Glutamatergic neuron (in vitro differentiated cells): ENCODE results near the gene WNK1. TPM values are rescaled to one million over a fixed set of nuclear protein-coding genes. Genes with fewer than 3 reads are reported as not detected.

ENCODE experiments used
- DNase-seq: peaks from one replicate; pipeline ENCODE4 v3.0.0; 2022
- H3K27ac Mint-ChIP-seq: one replicate; pipeline ENCODE4 v1.8.0; 2020; ENCODE audit warnings: mild to moderate bottlenecking, mixed read lengths, inconsistent platforms; ENCODE audit not compliant: unreplicated experiment
- H3K27me3 Mint-ChIP-seq: one replicate; pipeline ENCODE4 v1.8.0; 2020; ENCODE audit warnings: mild to moderate bottlenecking, moderate library complexity, mixed read lengths, inconsistent platforms; ENCODE audit not compliant: unreplicated experiment
- H3K36me3 Mint-ChIP-seq: one replicate; pipeline ENCODE4 v1.8.0; 2020; ENCODE audit warnings: mild to moderate bottlenecking, mixed read lengths, inconsistent platforms; ENCODE audit not compliant: unreplicated experiment
- H3K4me1 Mint-ChIP-seq: one replicate; pipeline ENCODE4 v1.8.0; 2020; ENCODE audit warnings: mild to moderate bottlenecking, low read depth, mixed read lengths, inconsistent platforms; ENCODE audit not compliant: unreplicated experiment
- H3K4me3 Mint-ChIP-seq: one replicate; pipeline ENCODE4 v1.8.0; 2020; ENCODE audit warnings: mild to moderate bottlenecking, mixed read lengths, inconsistent platforms; ENCODE audit not compliant: unreplicated experiment
- H3K9me3 Mint-ChIP-seq: one replicate; pipeline ENCODE4 v1.8.0; 2020; ENCODE audit warnings: mild to moderate bottlenecking, moderate library complexity, mixed read lengths, inconsistent platforms; ENCODE audit not compliant: unreplicated experiment
- CTCF ChIP-seq: fragments of 200-600 bp; sonication (generic); IDR thresholded peaks from one replicate; pipeline ENCODE4 v1.5.0; 2021; ENCODE audit not compliant: partially characterized antibody, unreplicated experiment
- total RNA-seq: library from RNA; stranded (reverse); fragmentation: NEBNext Ultra II Directional; extraction: Animal tissue kit (Norgen Biotek cat#: 25700); gene quantifications from one replicate; pipeline ENCODE4 v1.2.1, GENCODE V29; 2021; ENCODE audit not compliant: unreplicated experiment

Gene WNK1
- total RNA-seq, 1 donor from 2014 or later = 182 TPM

GRCh38 chr12:753611-754472 lies 1.5 kb downstream of the WNK1 start:
- Mint-ChIP-seq H3K27me3 (peaks cover 4% of the 10 kb centered on the region), H3K9me3 (peaks cover 2% of the 10 kb centered on the region)

GRCh38 chr12:754473-754820 lies 2.1 kb downstream of the WNK1 start:
- no peak for DNase-seq
- Mint-ChIP-seq H3K36me3 (no peaks in the 10 kb centered on the region), H3K4me3 (peak overlapping the region; percentile 98), H3K27ac (peak overlapping the region; percentile 34), H3K4me1 (peaks cover 28% of the 10 kb centered on the region), H3K9me3 (peaks cover 2% of the 10 kb centered on the region), H3K27me3 (peaks cover 4% of the 10 kb centered on the region)
- TF ChIP-seq CTCF = no peak

More at GRCh38 chr12:753611-754472, 1.5 kb downstream of the WNK1 start:
- H3K27ac Mint-ChIP-seq = peak overlapping the region; percentile 75
- peak; percentile 73 for DNase-seq
- no peak for TF ChIP-seq CTCF
- H3K36me3 Mint-ChIP-seq = no peaks in the 10 kb centered on the region
- peaks cover 28% of the 10 kb centered on the region for H3K4me1 Mint-ChIP-seq
- peak overlapping the region; percentile 98 for H3K4me3 Mint-ChIP-seq

- peaks cover 3% of the 10 kb centered on the region for H3K27me3 Mint-ChIP-seq
- peak overlapping the region; percentile 98 for H3K4me3 Mint-ChIP-seq
- no peak for DNase-seq
- H3K27ac Mint-ChIP-seq = no peak overlapping the region
- H3K36me3 Mint-ChIP-seq = no peaks in the 10 kb centered on the region
- H3K4me1 Mint-ChIP-seq = peaks cover 24% of the 10 kb centered on the region
- peak; percentile 45 for TF ChIP-seq CTCF
- peaks cover 2% of the 10 kb centered on the region for H3K9me3 Mint-ChIP-seq
These were observed 2.6 kb downstream of the WNK1 start for GRCh38 chr12:754851-755562.

- H3K4me3 Mint-ChIP-seq = no peak overlapping the region
- DNase-seq = no peak
- H3K27me3 Mint-ChIP-seq = no peaks in the 10 kb centered on the region
- no peak overlapping the region for H3K27ac Mint-ChIP-seq
- peaks cover 2% of the 10 kb centered on the region for H3K9me3 Mint-ChIP-seq
- H3K36me3 Mint-ChIP-seq = peaks cover 5% of the 10 kb centered on the region
- no peak for TF ChIP-seq CTCF
- H3K4me1 Mint-ChIP-seq = peaks cover 23% of the 10 kb centered on the region
These were observed 7.2 kb downstream of the WNK1 start for GRCh38 chr12:759628-760027.

GRCh38 chr12:761256-761655 lies 8.9 kb downstream of the WNK1 start:
- Mint-ChIP-seq H3K36me3 (peaks cover 5% of the 10 kb centered on the region), H3K4me1 (peaks cover 9% of the 10 kb centered on the region), H3K27ac (no peak overlapping the region), H3K27me3 (no peaks in the 10 kb centered on the region), H3K9me3 (peaks cover 2% of the 10 kb centered on the region), H3K4me3 (no peak overlapping the region)
- no peak for TF ChIP-seq CTCF
- no peak for DNase-seq
